Measurements from ENCODE around the gene SMARCC2. TPM values are rescaled to one million over a fixed set of nuclear protein-coding genes. Genes with fewer than 3 reads are reported as not detected.
A peak's percentile ranks its signal among the peaks of the same experiment; 100 is the strongest.

Gene SMARCC2
- total and polyA plus RNA-seq, 9 of the 15 experiments (the other 6 are each of a cell fraction or from before 2014, with no cell fraction given), result 11.9 to 86.0 (median 36.6) TPM

DNA sequence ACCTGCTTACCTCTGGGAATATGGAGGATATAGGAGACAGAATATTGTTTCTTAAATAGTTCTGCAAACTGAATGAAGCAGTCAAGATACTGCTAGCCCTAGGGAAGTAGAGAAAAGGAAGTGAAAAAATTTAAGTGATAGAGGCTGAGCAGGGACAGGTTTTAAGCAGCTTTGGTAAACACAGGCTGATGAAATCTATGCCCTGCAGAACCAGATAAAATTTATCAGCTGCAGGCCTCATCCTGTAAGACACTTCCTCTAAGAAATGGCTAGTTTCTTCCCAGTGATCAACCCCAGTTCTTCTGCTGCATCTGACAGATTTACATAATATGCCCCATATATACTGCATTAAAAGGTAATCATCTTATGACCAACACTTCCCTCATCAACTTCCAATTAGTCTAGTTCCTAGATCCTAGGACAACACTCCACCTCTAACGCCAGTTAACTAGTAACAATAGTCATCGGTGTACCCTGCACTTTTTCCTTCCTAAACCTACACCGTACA, 62.5 kb downstream of the SMARCC2 start (continued):
- TF ChIP-seq ZNF318 (IDR thresholded peaks at IDR 0.05; ENCODE audit: borderline replicate concordance in 1 of 2, low read depth in 1 of 2), result 0 out of 4 replicates have a peak, but pooled peaks of 1 of the 2 experiments have one; percentile 59
- TF ChIP-seq, protein P1, sequence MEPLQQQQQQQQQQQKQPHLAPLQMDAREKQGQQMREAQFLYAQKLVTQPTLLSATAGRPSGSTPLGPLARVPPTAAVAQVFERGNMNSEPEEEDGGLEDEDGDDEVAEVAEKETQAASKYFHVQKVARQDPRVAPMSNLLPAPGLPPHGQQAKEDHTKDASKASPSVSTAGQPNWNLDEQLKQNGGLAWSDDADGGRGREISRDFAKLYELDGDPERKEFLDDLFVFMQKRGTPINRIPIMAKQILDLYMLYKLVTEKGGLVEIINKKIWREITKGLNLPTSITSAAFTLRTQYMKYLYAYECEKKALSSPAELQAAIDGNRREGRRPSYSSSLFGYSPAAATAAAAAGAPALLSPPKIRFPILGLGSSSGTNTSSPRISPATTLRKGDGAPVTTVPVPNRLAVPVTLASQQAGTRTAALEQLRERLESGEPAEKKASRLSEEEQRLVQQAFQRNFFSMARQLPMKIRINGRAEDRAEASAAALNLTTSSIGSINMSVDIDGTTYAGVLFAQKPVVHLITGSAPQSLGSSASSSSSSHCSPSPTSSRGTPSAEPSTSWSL (CRISPR knock-in tag; IDR thresholded peaks at IDR 0.05; ENCODE audit: borderline replicate concordance), result no peak
- TF ChIP-seq BCOR (IDR thresholded peaks at IDR 0.05), result peak; percentile 12; the same call in 1 of the 2 replicates
- no peak for TF ChIP-seq ZNF134 (CRISPR knock-in tag; conservative IDR thresholded peaks at IDR 0.05)
- no peak for TF ChIP-seq SAFB2 (IDR thresholded peaks at IDR 0.05; ENCODE audit: borderline replicate concordance, low read depth, low read length, severe bottlenecking)
- TF ChIP-seq SREBF2 (CRISPR knock-in tag; IDR thresholded peaks at IDR 0.05), result no peak
- TF ChIP-seq ATF7 (IDR thresholded peaks at IDR 0.05), result peak; percentile 50
- no peak for TF ChIP-seq TCF7L2 (IDR thresholded peaks at IDR 0.05; ENCODE audit: low read depth, low read length)
- peak; percentile 58; the same call in 1 of the 2 replicates for TF ChIP-seq MECOM (CRISPR knock-in tag; IDR thresholded peaks at IDR 0.05)
- TF ChIP-seq ZNF77 (CRISPR knock-in tag; IDR thresholded peaks at IDR 0.05), result no peak
- no peak for TF ChIP-seq HNRNPK (IDR thresholded peaks at IDR 0.05; ENCODE audit: low read depth, low read length, poor library complexity, severe bottlenecking)
- TF ChIP-seq SNRNP70 (optimal IDR thresholded peaks at IDR 0.05; ENCODE audit: low read depth, low read length), result no peak
- TF ChIP-seq PTBP1 (IDR thresholded peaks at IDR 0.05; ENCODE audit: low read depth, low read length), result no peak
- TF ChIP-seq ZNF347 (CRISPR knock-in tag; IDR thresholded peaks at IDR 0.05; ENCODE audit: low read depth), result no peak
- TF ChIP-seq ATF1 (CRISPR knock-in tag; IDR thresholded peaks at IDR 0.05), result no peak
- TF ChIP-seq ATF1 (tag; IDR thresholded peaks at IDR 0.05), result no peak
- TF ChIP-seq NBN (IDR thresholded peaks at IDR 0.05; ENCODE audit: low read depth), result peak; percentile 74; the same call in 1 of the 2 replicates
- TF ChIP-seq, protein P2, sequence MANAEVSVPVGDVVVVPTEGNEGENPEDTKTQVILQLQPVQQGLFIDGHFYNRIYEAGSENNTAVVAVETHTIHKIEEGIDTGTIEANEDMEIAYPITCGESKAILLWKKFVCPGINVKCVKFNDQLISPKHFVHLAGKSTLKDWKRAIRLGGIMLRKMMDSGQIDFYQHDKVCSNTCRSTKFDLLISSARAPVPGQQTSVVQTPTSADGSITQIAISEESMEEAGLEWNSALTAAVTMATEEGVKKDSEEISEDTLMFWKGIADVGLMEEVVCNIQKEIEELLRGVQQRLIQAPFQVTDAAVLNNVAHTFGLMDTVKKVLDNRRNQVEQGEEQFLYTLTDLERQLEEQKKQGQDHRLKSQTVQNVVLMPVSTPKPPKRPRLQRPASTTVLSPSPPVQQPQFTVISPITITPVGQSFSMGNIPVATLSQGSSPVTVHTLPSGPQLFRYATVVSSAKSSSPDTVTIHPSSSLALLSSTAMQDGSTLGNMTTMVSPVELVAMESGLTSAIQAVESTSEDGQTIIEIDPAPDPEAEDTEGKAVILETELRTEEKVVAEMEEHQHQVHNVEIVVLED (CRISPR knock-in tag; IDR thresholded peaks at IDR 0.05), result no peak
- TF ChIP-seq HNRNPH1 (optimal IDR thresholded peaks at IDR 0.05; ENCODE audit: low read depth, low read length), result no peak

Measured in K562 (cell line).